DOHH2 (cell line): ENCODE measurements around the gene RTL3.
"Not testable (repeated sequence)": the region's sequence is repeated elsewhere in the genome, so short reads cannot be mapped to it uniquely, and the experiment has no call there.

ENCODE experiments used
- H3F3A ChIP-seq: fragments of 200-600 bp; sonication (generic), shearing (Covaris generic); 2 replicates; pipeline ENCODE4 v1.6.0; 2016; ENCODE audit warnings: antibody characterized with exemption, mild to moderate bottlenecking; ENCODE audit not compliant: control insufficient read depth, insufficient read depth
- H3K27ac ChIP-seq: fragments of 200-600 bp; sonication (generic); 2 replicates; pipeline ENCODE4 v1.5.1; 2014; ENCODE audit warnings: low read depth, mild to moderate bottlenecking, low read length, moderate library complexity
- H3K27me3 ChIP-seq: fragments of 200-600 bp; sonication (generic); 2 replicates; pipeline ENCODE4 v1.6.1; 2014; ENCODE audit warnings: mild to moderate bottlenecking, low read length, mixed read lengths; ENCODE audit not compliant: control insufficient read depth
- H3K36me3 ChIP-seq: fragments of 200-600 bp; sonication (generic); 2 replicates; pipeline ENCODE4 v1.6.1; 2014; ENCODE audit warnings: mild to moderate bottlenecking, low read length, moderate library complexity, mixed read lengths; ENCODE audit not compliant: control insufficient read depth
- H3K4me1 ChIP-seq: fragments of 200-600 bp; sonication (generic); 2 replicates; pipeline ENCODE4 v1.6.1; 2014; ENCODE audit warnings: mild to moderate bottlenecking, low read length, mixed read lengths; ENCODE audit not compliant: control insufficient read depth
- H3K4me2 ChIP-seq: fragments of 200-600 bp; sonication (generic); 2 replicates; pipeline ENCODE4 v1.6.0; 2014; ENCODE audit warnings: mild to moderate bottlenecking, low read length, moderate library complexity
- H3K4me3 ChIP-seq: fragments of 200-600 bp; sonication (generic); 2 replicates; pipeline ENCODE4 v1.5.1; 2014; ENCODE audit warnings: mild to moderate bottlenecking, low read length, mixed read lengths
- H3K79me2 ChIP-seq: fragments of 200-600 bp; sonication (generic); 2 replicates; pipeline ENCODE4 v1.6.1; 2014; ENCODE audit warnings: mild to moderate bottlenecking, low read length, mixed read lengths; ENCODE audit not compliant: control insufficient read depth
- H3K9me2 ChIP-seq: fragments of 200-600 bp; sonication (generic); replicated peaks from 2 replicates; pipeline ENCODE4 v1.6.1; 2014; ENCODE audit warnings: mild to moderate bottlenecking, low read length, mixed read lengths; ENCODE audit not compliant: control insufficient read depth
- H3K9me3 ChIP-seq: fragments of 200-600 bp; sonication (generic); 2 replicates; pipeline ENCODE4 v1.6.1; 2014; ENCODE audit warnings: antibody characterized with exemption, low read length, mixed read lengths; ENCODE audit not compliant: control insufficient read depth, insufficient read depth
- H4K20me1 ChIP-seq: fragments of 200-600 bp; sonication (generic); 2 replicates; pipeline ENCODE4 v1.6.0; 2014; ENCODE audit warnings: low read depth, mild to moderate bottlenecking, antibody characterized with exemption, low read length, moderate library complexity; ENCODE audit not compliant: control insufficient read depth, insufficient read depth
- CTCF ChIP-seq: fragments of 200-600 bp; sonication (generic); IDR thresholded peaks from one replicate; pipeline ENCODE4 v1.5.1; 2014; ENCODE audit warnings: antibody characterized with exemption, mild to moderate bottlenecking, low read depth, low read length; ENCODE audit not compliant: poor library complexity, severe bottlenecking
- EZH2phosphoT487 ChIP-seq: fragments of 200-600 bp; sonication (generic); IDR thresholded peaks from 2 replicates; pipeline ENCODE4 v1.6.1; 2017; ENCODE audit warnings: borderline replicate concordance, mild to moderate bottlenecking, antibody characterized with exemption, low read length, moderate library complexity, mixed read lengths

The RTL3 gene

GRCh38 chrX:78650906-78651437 is 8.2 kb downstream of the RTL3 start:
- Histone ChIP-seq H3F3A (no peaks in the 10 kb centered on the region), H3K4me1 (no peaks in the 10 kb centered on the region), H3K9me3 (no peaks in the 10 kb centered on the region), H3K36me3 (no peaks in the 10 kb centered on the region), H3K27me3 (no peaks in the 10 kb centered on the region), H3K79me2 (no peaks in the 10 kb centered on the region), H3K4me2 (no peak overlapping the region), H3K4me3 (no peak overlapping the region), H3K27ac (no peak overlapping the region), H3K9me2 (no peaks in the 10 kb centered on the region), H4K20me1 (no peaks in the 10 kb centered on the region)
- no peak for TF ChIP-seq CTCF
- TF ChIP-seq EZH2phosphoT487, result no peak

DNA sequence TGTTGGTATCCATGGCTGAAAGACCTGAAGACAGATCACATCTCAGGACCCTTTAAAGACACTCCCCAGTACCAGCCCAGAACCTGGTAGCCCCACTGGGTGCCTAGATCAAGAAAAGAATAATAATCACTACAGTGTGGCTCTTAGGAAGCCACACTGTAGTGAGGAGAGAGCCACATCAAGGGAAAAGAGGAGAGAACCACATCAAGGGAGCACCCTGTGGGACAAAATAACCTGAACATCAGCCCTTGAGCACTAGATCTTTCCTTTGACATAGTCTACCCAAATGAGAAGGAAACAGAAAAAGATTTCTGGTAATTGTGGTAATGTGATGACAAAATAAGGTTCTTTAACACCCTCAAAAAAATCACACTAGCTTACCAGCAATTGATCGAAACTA is 15.3 kb downstream of the RTL3 start:
- H3K9me3 ChIP-seq, result no peaks in the 10 kb centered on the region
- H4K20me1 ChIP-seq, result no peaks in the 10 kb centered on the region
- H3K9me2 ChIP-seq, result no peaks in the 10 kb centered on the region
- H3K4me1 ChIP-seq, result no peaks in the 10 kb centered on the region
- no peaks in the 10 kb centered on the region for H3K36me3 ChIP-seq
- TF ChIP-seq CTCF (no peak), EZH2phosphoT487 (no peak)
- no peaks in the 10 kb centered on the region for H3K79me2 ChIP-seq
- H3F3A ChIP-seq, result no peaks in the 10 kb centered on the region
- H3K4me2 ChIP-seq, result no peak overlapping the region
- no peak overlapping the region for H3K4me3 ChIP-seq
- H3K27me3 ChIP-seq, result no peaks in the 10 kb centered on the region
- H3K27ac ChIP-seq, result no peak overlapping the region

GRCh38 chrX:78643096-78643495 is 16.0 kb downstream of the RTL3 start:
- TF ChIP-seq EZH2phosphoT487 (no peak), CTCF (no peak)
- no peaks in the 10 kb centered on the region for H3F3A ChIP-seq

GRCh38 chrX:78636096-78636495 is 23.0 kb downstream of the RTL3 start:
- H3K36me3 ChIP-seq, H3K4me3 ChIP-seq, H3F3A ChIP-seq, H3K27me3 ChIP-seq, H3K9me2 ChIP-seq, H3K27ac ChIP-seq, H4K20me1 ChIP-seq, H3K9me3 ChIP-seq, H3K4me2 ChIP-seq, H3K79me2 ChIP-seq, H3K4me1 ChIP-seq: not testable (repeated sequence)

More at GRCh38 chrX:78643096-78643495, 16.0 kb downstream of the RTL3 start:
- Histone ChIP-seq H3K27me3 (no peaks in the 10 kb centered on the region), H3K4me3 (no peak overlapping the region), H3K79me2 (no peaks in the 10 kb centered on the region), H3K36me3 (no peaks in the 10 kb centered on the region), H3K9me3 (no peaks in the 10 kb centered on the region), H4K20me1 (no peaks in the 10 kb centered on the region), H3K4me1 (no peaks in the 10 kb centered on the region), H3K4me2 (no peak overlapping the region), H3K27ac (no peak overlapping the region), H3K9me2 (no peaks in the 10 kb centered on the region)
